ENCODE measurements around the gene TKTL1.

- TF ChIP-seq CTCF (conservative IDR thresholded peaks at IDR 0.05; ENCODE audit: low read depth, low read length) (no peak), RCOR1 (IDR thresholded peaks at IDR 0.05; ENCODE audit: insufficient replicate concordance, low read length) (no peak), POLR2A (IDR thresholded peaks at IDR 0.05; ENCODE audit: low read depth, low read length) (no peak)
Measured at GRCh38 chrX:154355776-154356140, 60.2 kb downstream of the TKTL1 start.
